H1 (cell line): ENCODE data around the gene GZMA. TPM values are rescaled to one million over a fixed set of nuclear protein-coding genes. Genes with fewer than 3 reads are reported as not detected.

Source experiments
- CHD7 ChIP-seq: fragments of 300-600 bp; sonication (generic); IDR thresholded peaks from 2 replicates; pipeline ENCODE4 v1.7.1; 2012; ENCODE audit warnings: low read length, moderate library complexity, mild to moderate bottlenecking, inconsistent platforms; ENCODE audit not compliant: insufficient replicate concordance
- EGR1 ChIP-seq: IDR thresholded peaks from 2 replicates; pipeline ENCODE4 v1.6.1; 2011; ENCODE audit warnings: low read depth, low read length, borderline replicate concordance
- EP300 ChIP-seq, 2 experiments: IDR thresholded peaks; 1 replicate in 1 of 2; 2 replicates in 1 of 2; pipeline ENCODE4 v1.6.1; 2011 to 2012; ENCODE audit warnings: low read depth in 2 of 2, low read length in 2 of 2, mild to moderate bottlenecking in 2 of 2, borderline replicate concordance in 1 of 2, inconsistent platforms in 1 of 2, moderate library complexity in 1 of 2
- GTF2F1 ChIP-seq: IDR thresholded peaks from 2 replicates; pipeline ENCODE4 v1.6.1; 2012; ENCODE audit warnings: low read depth, low read length, improper control_type of control experiment, borderline replicate concordance
- POLR2AphosphoS5 ChIP-seq: IDR thresholded peaks from 2 replicates; pipeline ENCODE4 v1.6.1; 2011; ENCODE audit warnings: low read depth, low read length
- polyA plus RNA-seq, 7 experiments: library from polyadenylated mRNA; depleted of rRNA in 3 of 7; stranded (reverse) in 5 of 7; unstranded in 2 of 7; fragments of >200 nt in 5 of 7; fragments of 200-250 nt in 2 of 7; gene quantifications; 1 replicate in 5 of 7; 2 replicates in 1 of 7; 4 replicates in 1 of 7; pipeline versions ENCODE4 v1.2.1 to v1.2.3, GENCODE V29; 2011 to 2013; ENCODE audit warnings: missing spikeins in 2 of 7, mixed read lengths in 2 of 7
- total RNA-seq: library from RNA; stranded (reverse); fragmentation: NEBNext Ultra II Directional; extraction: Animal tissue kit (Norgen Biotek cat#: 25700); gene quantifications from 2 replicates; pipeline ENCODE4 v1.2.1, GENCODE V29; 2021
- TF ChIP-seq, protein P1 (sequence below): IDR thresholded peaks from 2 replicates; pipeline ENCODE4 v1.6.1; 2011; ENCODE audit warnings: low read depth, mild to moderate bottlenecking, low read length; ENCODE audit not compliant: insufficient read depth

GZMA gene
- total and polyA plus RNA-seq, 2 of the 8 experiments (the other 6 are each of a cell fraction or from before 2014, with no cell fraction given), result not detected

GRCh38 chr5:55113327-55113726, 10.9 kb downstream of the GZMA start (continued):
- no peak for TF ChIP-seq CHD7
- TF ChIP-seq, protein P1, sequence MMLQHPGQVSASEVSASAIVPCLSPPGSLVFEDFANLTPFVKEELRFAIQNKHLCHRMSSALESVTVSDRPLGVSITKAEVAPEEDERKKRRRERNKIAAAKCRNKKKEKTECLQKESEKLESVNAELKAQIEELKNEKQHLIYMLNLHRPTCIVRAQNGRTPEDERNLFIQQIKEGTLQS, result no peak
- no peak for TF ChIP-seq EGR1
- TF ChIP-seq POLR2AphosphoS5, result no peak
- no peak for TF ChIP-seq GTF2F1
- TF ChIP-seq EP300 (IDR thresholded peaks at IDR 0.05; ENCODE audit: borderline replicate concordance in 1 of 2, low read depth in 2 of 2, low read length in 2 of 2), result no peak
